Mesendoderm (in vitro differentiated cells): Measurements from ENCODE around the gene ASB11.
"Not testable (repeated sequence)": the region's sequence is repeated elsewhere in the genome, so short reads cannot be mapped to it uniquely, and the experiment has no call there.

Source experiments
- DNase-seq: peaks from one replicate; pipeline ENCODE4 v3.0.0; 2013
- H2AK5ac ChIP-seq: 2 replicates; pipeline ENCODE4 v1.6.1; 2013; ENCODE audit warnings: low read length, inconsistent platforms
- H2BK120ac ChIP-seq: 2 replicates; pipeline ENCODE4 v1.6.1; 2013; ENCODE audit warnings: low read depth, mild to moderate bottlenecking, low read length, moderate library complexity, mixed read lengths
- H2BK15ac ChIP-seq: replicated peaks from 2 replicates; pipeline ENCODE4 v1.6.1; 2013; ENCODE audit warnings: low read depth, mild to moderate bottlenecking, moderate library complexity
- H2BK5ac ChIP-seq: 2 replicates; pipeline ENCODE4 v1.6.1; 2013; ENCODE audit warnings: low read length, inconsistent platforms
- H3K18ac ChIP-seq: 2 replicates; pipeline ENCODE4 v1.6.1; 2013; ENCODE audit warnings: mild to moderate bottlenecking, low read length, mixed read lengths
- H3K23ac ChIP-seq: one replicate; pipeline ENCODE4 v1.6.1; 2013; ENCODE audit warnings: low read length
- H3K27ac ChIP-seq: 2 replicates; pipeline ENCODE4 v1.5.1; 2013; ENCODE audit warnings: low read depth, mild to moderate bottlenecking, inconsistent platforms, low read length, moderate library complexity
- H3K27me3 ChIP-seq: 2 replicates; pipeline ENCODE4 v1.6.1; 2013; ENCODE audit warnings: low read length, control low read depth, mild to moderate bottlenecking, inconsistent platforms; ENCODE audit not compliant: insufficient read depth, poor library complexity
- H3K36me3 ChIP-seq: 2 replicates; pipeline ENCODE4 v1.6.1; 2013; ENCODE audit warnings: low read length, inconsistent platforms; ENCODE audit not compliant: control insufficient read depth, insufficient read depth
- H3K4ac ChIP-seq: one replicate; pipeline ENCODE4 v1.6.1; 2013; ENCODE audit warnings: low read depth, mild to moderate bottlenecking, low read length, moderate library complexity
- H3K4me1 ChIP-seq: 2 replicates; pipeline ENCODE4 v1.6.1; 2013; ENCODE audit warnings: low read depth, low read length, inconsistent platforms; ENCODE audit not compliant: control insufficient read depth
- H3K4me2 ChIP-seq: 2 replicates; pipeline ENCODE4 v1.6.1; 2013; ENCODE audit warnings: low read length
- H3K4me3 ChIP-seq: 2 replicates; pipeline ENCODE4 v1.5.1; 2013; ENCODE audit warnings: mild to moderate bottlenecking, low read length
- H3K56ac ChIP-seq: one replicate; pipeline ENCODE4 v1.6.1; 2013; ENCODE audit warnings: low read length
- H3K79me1 ChIP-seq: 2 replicates; pipeline ENCODE4 v1.6.1; 2013; ENCODE audit warnings: low read length, inconsistent platforms
- H3K79me2 ChIP-seq: 2 replicates; pipeline ENCODE4 v1.6.1; 2013; ENCODE audit warnings: mild to moderate bottlenecking, low read length; ENCODE audit not compliant: control insufficient read depth, insufficient read depth
- H3K9ac ChIP-seq: 2 replicates; pipeline ENCODE4 v1.6.1; 2013; ENCODE audit warnings: low read length, inconsistent platforms
- H4K5ac ChIP-seq: one replicate; pipeline ENCODE4 v1.6.1; 2013; ENCODE audit warnings: low read length
- H4K8ac ChIP-seq: one replicate; pipeline ENCODE4 v1.6.1; 2013; ENCODE audit warnings: low read depth, mild to moderate bottlenecking, control low read depth, low read length, moderate library complexity
- WGBS: extraction: QIAGEN DNeasy Blood & Tissue Kit; methylation state at CpG from one replicate; pipeline ENCODE4 v1.1.7; 2013; ENCODE audit warnings: low lambda C conversion rate, missing lambda C conversion rate; ENCODE audit not compliant: insufficient coverage; ENCODE audit errors: extremely low coverage; 5-methylcytosine and 5-hydroxymethylcytosine counted together

Gene ASB11

DNA sequence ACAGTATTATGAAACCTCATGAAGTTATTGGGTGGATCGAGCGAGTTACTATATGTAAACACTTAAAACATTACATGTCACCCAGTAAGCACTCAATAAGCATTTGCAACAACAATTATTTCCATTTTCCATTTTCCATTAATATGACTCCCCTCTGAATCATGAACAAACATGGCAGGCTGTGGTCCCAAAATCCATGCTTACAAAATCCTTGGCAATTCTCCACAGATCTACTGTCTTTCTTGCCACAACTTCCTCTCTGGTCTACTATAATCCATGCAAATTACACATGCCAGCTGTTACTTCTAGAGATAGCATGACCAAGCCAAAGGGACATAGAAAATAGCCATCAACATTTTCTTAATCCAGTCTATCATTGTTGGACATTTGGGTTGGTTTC is 22.0 kb downstream of the ASB11 start:
- no peaks in the 10 kb centered on the region for H3K36me3 ChIP-seq
- no peak overlapping the region for H2AK5ac ChIP-seq
- H3K4ac ChIP-seq, result no peak overlapping the region
- no peak overlapping the region for H3K4me3 ChIP-seq
- no peak overlapping the region for H3K9ac ChIP-seq
- no peak overlapping the region for H3K18ac ChIP-seq
- no peak overlapping the region for H4K5ac ChIP-seq
- WGBS, result no CpG with 5 or more reads among the region's 2 CpGs
- H3K79me2 ChIP-seq, result no peaks in the 10 kb centered on the region
- H3K23ac ChIP-seq, result no peak overlapping the region
- H4K8ac ChIP-seq, result no peak overlapping the region
- no peaks in the 10 kb centered on the region for H3K4me1 ChIP-seq
- no peak overlapping the region for H3K56ac ChIP-seq
- DNase-seq, result no peak
- H2BK15ac ChIP-seq, result no peak overlapping the region
- H2BK120ac ChIP-seq, result no peak overlapping the region
- no peak overlapping the region for H3K4me2 ChIP-seq
- H2BK5ac ChIP-seq, result no peak overlapping the region
- H3K27me3 ChIP-seq, result no peaks in the 10 kb centered on the region
- H3K79me1 ChIP-seq, result no peaks in the 10 kb centered on the region
- no peak overlapping the region for H3K27ac ChIP-seq

DNA sequence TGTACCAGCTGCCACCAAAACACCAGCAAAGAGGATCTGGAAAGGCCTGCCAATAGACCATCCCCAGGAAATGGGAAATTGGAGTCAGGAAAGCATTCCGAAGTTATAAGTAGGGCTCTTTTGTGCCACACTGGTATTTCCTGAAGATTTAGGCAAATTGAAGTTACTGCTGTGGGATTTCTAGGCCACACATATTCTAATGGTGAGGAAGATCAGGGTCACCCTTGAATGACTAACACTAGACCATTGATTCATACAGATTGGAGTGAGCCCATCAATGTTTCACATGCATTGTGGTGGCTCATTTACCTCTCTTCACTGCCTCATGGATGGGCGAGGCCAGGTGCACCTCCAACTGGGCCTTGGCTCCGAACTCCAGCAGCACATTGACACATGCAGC is 22.6 kb downstream of the ASB11 start:
- DNase-seq, result no peak
- no peak overlapping the region for H3K4me2 ChIP-seq
- no CpG with 5 or more reads among the region's 3 CpGs for WGBS
- H3K79me1 ChIP-seq, result no peaks in the 10 kb centered on the region
- H3K4me1 ChIP-seq, result no peaks in the 10 kb centered on the region
- H3K4ac ChIP-seq, result no peak overlapping the region
- no peaks in the 10 kb centered on the region for H3K27me3 ChIP-seq
- no peak overlapping the region for H4K5ac ChIP-seq
- no peak overlapping the region for H3K18ac ChIP-seq
- H3K79me2 ChIP-seq, result no peaks in the 10 kb centered on the region
- no peak overlapping the region for H2AK5ac ChIP-seq
- no peak overlapping the region for H3K56ac ChIP-seq
- H2BK5ac ChIP-seq, result no peak overlapping the region
- no peaks in the 10 kb centered on the region for H3K36me3 ChIP-seq
- no peak overlapping the region for H2BK15ac ChIP-seq
- H3K9ac ChIP-seq, result no peak overlapping the region
- no peak overlapping the region for H2BK120ac ChIP-seq
- H3K4me3 ChIP-seq, result no peak overlapping the region
- H3K27ac ChIP-seq, result no peak overlapping the region
- H4K8ac ChIP-seq, result no peak overlapping the region
- H3K23ac ChIP-seq, result no peak overlapping the region

DNA sequence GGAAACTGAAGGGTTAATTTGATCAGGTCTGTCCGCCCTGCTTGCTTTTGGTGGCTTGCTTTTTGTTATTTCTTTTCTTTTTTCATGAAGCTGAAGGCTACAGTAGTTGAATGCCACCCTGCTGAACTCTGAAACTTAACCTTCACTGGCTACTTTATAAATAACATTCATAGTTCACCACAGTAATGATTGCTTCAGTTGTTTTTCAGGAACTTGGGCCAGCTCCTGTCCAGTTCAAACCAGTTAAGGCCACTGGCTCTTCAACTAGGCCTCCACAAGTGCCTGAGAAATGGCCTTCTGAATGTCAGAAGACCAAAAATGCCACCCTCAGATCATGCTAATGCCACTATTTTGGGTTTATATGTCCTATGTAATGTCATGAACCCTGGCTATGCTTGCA is 37.8 kb downstream of the ASB11 start:
- Histone ChIP-seq H3K4me1 (no peaks in the 10 kb centered on the region), H2BK15ac (no peak overlapping the region), H3K27ac (no peak overlapping the region), H3K27me3 (no peaks in the 10 kb centered on the region), H3K23ac (no peak overlapping the region), H4K8ac (no peak overlapping the region), H3K56ac (no peak overlapping the region), H3K79me1 (no peaks in the 10 kb centered on the region), H4K5ac (no peak overlapping the region), H2AK5ac (no peak overlapping the region), H3K79me2 (no peaks in the 10 kb centered on the region), H3K9ac (no peak overlapping the region), H2BK120ac (no peak overlapping the region), H2BK5ac (no peak overlapping the region), H3K4me2 (no peak overlapping the region), H3K18ac (no peak overlapping the region), H3K4ac (no peak overlapping the region), H3K4me3 (no peak overlapping the region), H3K36me3 (no peaks in the 10 kb centered on the region)
- DNase-seq, result no peak
- no CpG with 5 or more reads among the region's 1 CpG for WGBS

DNA sequence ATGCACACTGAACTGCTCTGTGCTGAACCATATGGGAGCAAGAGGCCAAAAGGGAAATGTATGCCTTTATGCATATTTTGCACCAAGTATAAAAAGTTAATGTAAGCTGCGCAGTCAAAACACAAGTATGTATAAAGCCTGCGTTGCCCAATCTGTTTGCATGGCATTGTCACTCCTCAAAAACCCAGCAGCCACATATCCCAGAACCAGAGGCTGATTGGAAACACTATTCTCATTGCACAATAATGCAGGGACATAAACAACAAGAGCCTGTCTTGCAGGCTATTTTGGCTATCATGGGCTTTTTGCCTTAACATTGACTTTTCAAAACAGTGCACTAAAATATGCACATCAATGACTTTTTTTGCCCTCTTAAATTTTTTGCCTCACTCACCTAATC is 40.5 kb downstream of the ASB11 start:
- no peak overlapping the region for H3K4ac ChIP-seq
- no peak for DNase-seq
- H4K5ac ChIP-seq, result no peak overlapping the region
- no peak overlapping the region for H2BK120ac ChIP-seq
- no peak overlapping the region for H3K4me3 ChIP-seq
- H3K18ac ChIP-seq, result no peak overlapping the region
- H2AK5ac ChIP-seq, result no peak overlapping the region
- H3K9ac ChIP-seq, result no peak overlapping the region
- H3K27ac ChIP-seq, result no peak overlapping the region
- no peaks in the 10 kb centered on the region for H3K27me3 ChIP-seq
- no peaks in the 10 kb centered on the region for H3K4me1 ChIP-seq
- H3K56ac ChIP-seq, result no peak overlapping the region
- no peak overlapping the region for H2BK5ac ChIP-seq
- H2BK15ac ChIP-seq, result no peak overlapping the region
- H3K36me3 ChIP-seq, result no peaks in the 10 kb centered on the region
- no peak overlapping the region for H3K4me2 ChIP-seq
- no peaks in the 10 kb centered on the region for H3K79me1 ChIP-seq
- H3K23ac ChIP-seq, result no peak overlapping the region
- H3K79me2 ChIP-seq, result no peaks in the 10 kb centered on the region
- no CpG with 5 or more reads among the region's 2 CpGs for WGBS
- H4K8ac ChIP-seq, result no peak overlapping the region

DNA sequence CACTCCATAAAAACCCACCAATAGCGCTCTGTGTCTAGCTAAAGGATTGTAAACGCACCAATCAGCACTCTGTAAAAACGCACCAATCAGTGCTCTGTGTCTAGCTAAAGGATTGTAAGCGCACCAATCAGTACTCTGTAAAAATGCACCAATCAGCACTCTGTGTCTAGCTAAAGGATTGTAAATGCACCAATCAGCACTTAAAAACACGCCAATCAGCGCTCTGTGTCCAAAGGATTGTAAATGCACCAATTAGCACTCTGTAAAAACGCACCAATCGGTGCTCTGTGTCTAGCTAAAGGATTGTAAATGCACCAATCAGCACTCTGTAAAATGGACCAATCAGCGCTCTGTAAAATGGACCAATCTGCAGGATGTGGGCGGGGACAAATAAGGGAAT is 42.2 kb downstream of the ASB11 start:
- not testable (repeated sequence) for H3K36me3 ChIP-seq, H4K5ac ChIP-seq, H3K79me1 ChIP-seq, H2AK5ac ChIP-seq, H2BK5ac ChIP-seq, H3K79me2 ChIP-seq, DNase-seq, H3K27ac ChIP-seq, H3K56ac ChIP-seq, H3K27me3 ChIP-seq, H3K4ac ChIP-seq, H2BK120ac ChIP-seq, H3K9ac ChIP-seq, H3K4me2 ChIP-seq, H3K23ac ChIP-seq, H3K18ac ChIP-seq, H3K4me1 ChIP-seq, H2BK15ac ChIP-seq, H3K4me3 ChIP-seq, H4K8ac ChIP-seq
- WGBS, result no CpG with 5 or more reads among the region's 10 CpGs

DNA sequence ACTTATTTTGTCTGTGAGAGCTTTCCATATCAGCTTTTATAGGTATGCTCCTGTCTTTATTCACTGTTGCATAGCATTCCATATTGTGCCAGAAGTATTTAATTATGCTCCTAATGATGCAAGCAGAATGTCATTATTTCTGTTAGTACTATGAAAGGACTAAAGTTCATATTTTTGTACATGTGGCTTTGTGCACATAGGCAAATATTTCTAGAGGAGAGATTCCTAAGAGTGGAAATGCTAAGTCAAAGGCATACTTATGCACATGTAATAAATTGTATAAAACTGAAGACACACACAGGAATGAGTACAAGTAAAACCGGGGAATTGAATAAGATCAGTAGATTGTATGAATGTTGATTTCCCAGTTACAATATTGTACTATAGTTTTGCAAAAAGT is 43.7 kb downstream of the ASB11 start:
- Histone ChIP-seq H3K4me3 (no peak overlapping the region), H3K4me2 (no peak overlapping the region), H3K79me2 (no peaks in the 10 kb centered on the region), H4K5ac (no peak overlapping the region), H3K27me3 (no peaks in the 10 kb centered on the region), H2AK5ac (no peak overlapping the region), H3K9ac (no peak overlapping the region), H3K18ac (no peak overlapping the region), H3K4me1 (no peaks in the 10 kb centered on the region), H3K56ac (no peak overlapping the region), H2BK15ac (no peak overlapping the region), H3K4ac (no peak overlapping the region), H2BK5ac (no peak overlapping the region), H3K79me1 (no peaks in the 10 kb centered on the region), H3K36me3 (no peaks in the 10 kb centered on the region), H3K27ac (no peak overlapping the region), H3K23ac (no peak overlapping the region), H4K8ac (no peak overlapping the region), H2BK120ac (no peak overlapping the region)
- no peak for DNase-seq
- WGBS, result no CpG with 5 or more reads among the region's 1 CpG
